IMR-90 (cell line): Measurements from ENCODE around the gene RHCE. TPM values are rescaled to one million over a fixed set of nuclear protein-coding genes. Genes with fewer than 3 reads are reported as not detected.
A peak's percentile ranks its signal among the peaks of the same experiment; 100 is the strongest.

Source experiments
- ATAC-seq: fragments of 200-7000 bp; cut with Tn5 transposase; 2 replicates; pipeline ENCODE4 v1.9.1; 2020; ENCODE audit warnings: low read depth, mild to moderate bottlenecking, moderate library complexity
- BruUV-seq: library from RNA; stranded (reverse); fragments of 400-500 nt; replicated peaks from 2 replicates; lab custom pipeline; 2021; lab: Mats Ljungman, UMichigan
- CTCF ChIA-PET: fragments of 300-600 bp; formaldehyde crosslinking; extraction: SDS; loops from one replicate; lab custom pipeline; 2021; ENCODE audit warnings: antibody characterized with exemption; lab: Yijun Ruan, JAX
- POLR2A ChIA-PET: fragments of 300-600 bp; sonication (Branson Sonifier 250); formaldehyde crosslinking; loops from one replicate; lab custom pipeline; 2022; ENCODE audit warnings: antibody characterized with exemption; ENCODE audit not compliant: unreplicated experiment; lab: Charles Lee
- DNase-seq: peaks from one replicate; pipeline ENCODE4 v3.0.0; 2013
- H2AFZ ChIP-seq: replicated peaks from 2 replicates; pipeline ENCODE3; 2013; ENCODE audit warnings: low read length, mild to moderate bottlenecking; ENCODE audit not compliant: poor library complexity
- H2AK5ac ChIP-seq: 2 replicates; pipeline ENCODE4 v1.6.1; 2013; ENCODE audit warnings: low read depth, low read length, inconsistent platforms
- H2AK9ac ChIP-seq: replicated peaks from 2 replicates; pipeline ENCODE3; 2013; ENCODE audit warnings: mild to moderate bottlenecking, low read depth, low read length, moderate library complexity; ENCODE audit not compliant: poor library complexity
- H2BK120ac ChIP-seq: 2 replicates; pipeline ENCODE4 v1.6.1; 2013; ENCODE audit warnings: low read depth, low read length, inconsistent platforms
- H2BK15ac ChIP-seq: 3 replicates; pipeline ENCODE4 v1.6.1; 2013; ENCODE audit warnings: low read depth, low read length, inconsistent platforms
- H2BK20ac ChIP-seq: 2 replicates; pipeline ENCODE4 v1.6.1; 2013; ENCODE audit warnings: low read depth, mild to moderate bottlenecking, inconsistent platforms, low read length, moderate library complexity
- H2BK5ac ChIP-seq: 2 replicates; pipeline ENCODE4 v1.6.1; 2013; ENCODE audit warnings: mild to moderate bottlenecking, low read depth, low read length, inconsistent platforms; ENCODE audit not compliant: poor library complexity, severe bottlenecking
- H3K14ac ChIP-seq: replicated peaks from 2 replicates; pipeline ENCODE4 v1.6.1; 2013; ENCODE audit warnings: low read depth, low read length, inconsistent platforms
- H3K18ac ChIP-seq: 2 replicates; pipeline ENCODE4 v1.6.1; 2013; ENCODE audit warnings: low read depth, low read length, control low read depth
- H3K23ac ChIP-seq: 2 replicates; pipeline ENCODE4 v1.6.1; 2013; ENCODE audit warnings: low read depth, low read length, inconsistent platforms
- H3K27ac ChIP-seq: 2 replicates; pipeline ENCODE4 v1.5.1; 2013; ENCODE audit warnings: mild to moderate bottlenecking, control low read depth, low read length; ENCODE audit not compliant: insufficient read depth
- H3K27me3 ChIP-seq: 2 replicates; pipeline ENCODE4 v1.6.1; 2013; ENCODE audit warnings: low read length; ENCODE audit not compliant: control insufficient read depth, insufficient read depth
- H3K36me3 ChIP-seq: 2 replicates; pipeline ENCODE4 v1.6.1; 2013; ENCODE audit warnings: low read length, mixed read lengths; ENCODE audit not compliant: control insufficient read depth, insufficient read depth
- H3K4ac ChIP-seq: 2 replicates; pipeline ENCODE4 v1.6.1; 2013; ENCODE audit warnings: low read depth, low read length, inconsistent platforms
- H3K4me1 ChIP-seq: 2 replicates; pipeline ENCODE4 v1.6.1; 2013; ENCODE audit warnings: low read length, mixed read lengths; ENCODE audit not compliant: control insufficient read depth, insufficient read depth
- H3K4me2 ChIP-seq: 2 replicates; pipeline ENCODE4 v1.6.1; 2013; ENCODE audit warnings: low read depth, mild to moderate bottlenecking, control low read depth, low read length, moderate library complexity
- H3K4me3 ChIP-seq: 2 replicates; pipeline ENCODE4 v1.5.1; 2013; ENCODE audit warnings: low read depth, mild to moderate bottlenecking, control low read depth, low read length, moderate library complexity; ENCODE audit not compliant: insufficient read depth
- H3K56ac ChIP-seq: 2 replicates; pipeline ENCODE4 v1.6.1; 2013; ENCODE audit warnings: low read length, inconsistent platforms; ENCODE audit not compliant: insufficient read depth; ENCODE audit errors: extremely low read depth
- H3K79me1 ChIP-seq, 2 experiments: 2 replicates each; pipeline ENCODE4 v1.6.1; 2013; ENCODE audit warnings: low read length in 2 of 2, inconsistent platforms in 1 of 2, low read depth in 1 of 2
- H3K9ac ChIP-seq: 2 replicates; pipeline ENCODE4 v1.6.1; 2013; ENCODE audit warnings: low read depth, low read length, control low read depth
- H3K9me1 ChIP-seq: 2 replicates; pipeline ENCODE4 v1.6.1; 2013; ENCODE audit warnings: low read length, inconsistent platforms; ENCODE audit not compliant: insufficient read depth
- H3K9me3 ChIP-seq: 2 replicates; pipeline ENCODE4 v1.6.1; 2013; ENCODE audit warnings: low read length; ENCODE audit not compliant: control insufficient read depth, insufficient read depth
- H4K20me1 ChIP-seq: 2 replicates; pipeline ENCODE4 v1.6.1; 2013; ENCODE audit warnings: low read length, inconsistent platforms; ENCODE audit not compliant: insufficient read depth
- H4K5ac ChIP-seq: 2 replicates; pipeline ENCODE4 v1.6.1; 2013; ENCODE audit warnings: mild to moderate bottlenecking, low read depth, low read length, control low read depth
- H4K8ac ChIP-seq, 2 experiments: 2 replicates each; pipeline ENCODE4 v1.6.1; 2013; ENCODE audit warnings: low read depth in 2 of 2, low read length in 2 of 2, control low read depth in 1 of 2, inconsistent platforms in 1 of 2
- H4K91ac ChIP-seq: 2 replicates; pipeline ENCODE4 v1.6.1; 2013; ENCODE audit warnings: low read depth, low read length, inconsistent platforms; ENCODE audit not compliant: insufficient read depth
- BHLHE40 ChIP-seq: fragments of 150-350 bp; IDR thresholded peaks from 2 replicates; pipeline ENCODE4 v1.6.1; 2016; ENCODE audit warnings: mild to moderate bottlenecking, low read depth, low read length
- CEBPB ChIP-seq: IDR thresholded peaks from 2 replicates; pipeline ENCODE4 v1.6.1; 2012; ENCODE audit warnings: low read depth, low read length, improper control_type of control experiment
- CHD1 ChIP-seq: IDR thresholded peaks from 2 replicates; pipeline ENCODE4 v1.6.1; 2012; ENCODE audit warnings: low read depth, low read length, improper control_type of control experiment
- FOS ChIP-seq: fragments of 150-350 bp; IDR thresholded peaks from 2 replicates; pipeline ENCODE4 v1.6.1; 2016; ENCODE audit warnings: low read depth, low read length
- MXI1 ChIP-seq: IDR thresholded peaks from 2 replicates; pipeline ENCODE4 v1.6.1; 2012; ENCODE audit warnings: low read depth, mild to moderate bottlenecking, low read length, moderate library complexity, borderline replicate concordance
- POLR2A ChIP-seq: IDR thresholded peaks from 2 replicates; pipeline ENCODE4 v1.6.1; 2012; ENCODE audit warnings: mild to moderate bottlenecking, low read depth, low read length
- RAD21 ChIP-seq: IDR thresholded peaks from 2 replicates; pipeline ENCODE4 v1.6.1; 2012; ENCODE audit warnings: low read length, improper control_type of control experiment
- USF2 ChIP-seq: fragments of 150-350 bp; IDR thresholded peaks from 2 replicates; pipeline ENCODE4 v1.6.1; 2017; ENCODE audit warnings: mild to moderate bottlenecking, antibody characterized with exemption, low read length, low read depth
- WGBS, 2 experiments: methylation state at CpG; one replicate each; pipeline versions ENCODE4 v1.1.5 to v1.1.7; 2013; ENCODE audit warnings: missing lambda C conversion rate in 2 of 2; ENCODE audit not compliant: insufficient read length in 1 of 2; ENCODE audit errors: extremely low coverage in 2 of 2; 5-methylcytosine and 5-hydroxymethylcytosine counted together
- dilution Hi-C: fragments of 300-500 bp; cut with HindIII; formaldehyde crosslinking; loops from one replicate; pipeline ENCODE4 v1.14.3; 2018; ENCODE audit warnings: low sequenced_read_pairs; ENCODE audit not compliant: unreplicated experiment
- in situ Hi-C: fragments of 300-500 bp; cut with MboI; formaldehyde crosslinking; loops from 3 replicates; pipeline ENCODE4 v1.14.3; 2019; ENCODE audit warnings: low sequenced_read_pairs, inconsistent platforms, mixed read lengths
- intact Hi-C: fragments of 100-400 bp; cut with micrococcal nuclease; formaldehyde crosslinking; loops from 2 replicates; pipeline ENCODE4 v1.10.0; 2022
- polyA plus RNA-seq, 3 experiments: library from polyadenylated mRNA; depleted of rRNA; stranded (reverse); fragments of >200 nt; gene quantifications; 2 replicates each; pipeline ENCODE4 v1.2.3, GENCODE V29; 2012; ENCODE audit warnings: low replicate concordance in 1 of 3
- total RNA-seq: library from RNA; depleted of rRNA; stranded (reverse); fragments of >200 nt; gene quantifications from 2 replicates; pipeline ENCODE4 v1.2.3, GENCODE V29; 2012
- TF ChIP-seq, protein P1 (sequence below): conservative IDR thresholded peaks from 2 replicates; pipeline ENCODE4 v1.5.1; 2012; ENCODE audit warnings: mild to moderate bottlenecking, low read depth, low read length, improper control_type of control experiment

Gene RHCE
- total and polyA plus RNA-seq, 2 of the 4 experiments (the other 2 are of a cell fraction), result 0.54 to 0.62 TPM

- Histone ChIP-seq H2AK9ac (no peak overlapping the region), H3K9me1 (0 out of 2 replicates have a peak, but pooled peaks cover 2% of the 10 kb centered on the region), H3K36me3 (peaks cover 10% of the 10 kb centered on the region), H3K4me2 (no peak overlapping the region), H4K20me1 (no peaks in the 10 kb centered on the region; the same call in 1 of the 2 replicates), H3K56ac (no peak overlapping the region), H2AK5ac (no peak overlapping the region), H3K27ac (no peak overlapping the region), H3K9ac (no peak overlapping the region), H3K27me3 (no peaks in the 10 kb centered on the region), H2BK120ac (no peak overlapping the region), H3K23ac (no peak overlapping the region), H2BK15ac (no peak overlapping the region), H3K4ac (no peak overlapping the region), H3K79me1 (peaks cover 23 to 40% of the 10 kb centered on the region in 2 experiments; a peak in 3 of 4 replicates), H3K4me1 (peaks cover 4% of the 10 kb centered on the region), H2AFZ (no peak overlapping the region), H3K14ac (no peak overlapping the region), H4K5ac (no peak overlapping the region), H3K9me3 (no peaks in the 10 kb centered on the region), H3K18ac (no peak overlapping the region), H4K91ac (no peak overlapping the region), H4K8ac (no peak overlapping the region), H3K4me3 (no peak overlapping the region), H2BK5ac (no peak overlapping the region), H2BK20ac (no peak overlapping the region)
- peak; percentile 37; the same call in 1 of the 2 replicates for ATAC-seq
- TF ChIP-seq FOS, result no peak
- TF ChIP-seq, protein P1, sequence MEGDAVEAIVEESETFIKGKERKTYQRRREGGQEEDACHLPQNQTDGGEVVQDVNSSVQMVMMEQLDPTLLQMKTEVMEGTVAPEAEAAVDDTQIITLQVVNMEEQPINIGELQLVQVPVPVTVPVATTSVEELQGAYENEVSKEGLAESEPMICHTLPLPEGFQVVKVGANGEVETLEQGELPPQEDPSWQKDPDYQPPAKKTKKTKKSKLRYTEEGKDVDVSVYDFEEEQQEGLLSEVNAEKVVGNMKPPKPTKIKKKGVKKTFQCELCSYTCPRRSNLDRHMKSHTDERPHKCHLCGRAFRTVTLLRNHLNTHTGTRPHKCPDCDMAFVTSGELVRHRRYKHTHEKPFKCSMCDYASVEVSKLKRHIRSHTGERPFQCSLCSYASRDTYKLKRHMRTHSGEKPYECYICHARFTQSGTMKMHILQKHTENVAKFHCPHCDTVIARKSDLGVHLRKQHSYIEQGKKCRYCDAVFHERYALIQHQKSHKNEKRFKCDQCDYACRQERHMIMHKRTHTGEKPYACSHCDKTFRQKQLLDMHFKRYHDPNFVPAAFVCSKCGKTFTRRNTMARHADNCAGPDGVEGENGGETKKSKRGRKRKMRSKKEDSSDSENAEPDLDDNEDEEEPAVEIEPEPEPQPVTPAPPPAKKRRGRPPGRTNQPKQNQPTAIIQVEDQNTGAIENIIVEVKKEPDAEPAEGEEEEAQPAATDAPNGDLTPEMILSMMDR, result no peak
- TF ChIP-seq CEBPB, result no peak
- no peak for TF ChIP-seq BHLHE40
- no peak for TF ChIP-seq MXI1
- no peak for TF ChIP-seq RAD21
- TF ChIP-seq POLR2A, result no peak
- no peak for TF ChIP-seq CHD1
- TF ChIP-seq USF2, result no peak
- intact Hi-C loops, result no loop called here
- dilution Hi-C loops, result no loop called here
- BruUV-seq, result no TSS peak
- DNase-seq, result no peak
- CTCF ChIA-PET, result no interaction called here
- WGBS, 2 experiments, result no CpG with 5 or more reads among the region's 5 CpGs
- POLR2A ChIA-PET, result no interaction called here
- in situ Hi-C loops, result no loop called here
Observed at GRCh38 chr1:25462732-25463131, 42.1 kb upstream of the RHCE start.
